H1 (cell line): Measurements from ENCODE around the gene SND1. TPM values are rescaled to one million over a fixed set of nuclear protein-coding genes. Genes with fewer than 3 reads are reported as not detected.

ENCODE experiments used
- ATF2 ChIP-seq: IDR thresholded peaks from 2 replicates; pipeline ENCODE4 v1.6.1; 2012; ENCODE audit warnings: low read length, inconsistent platforms
- CHD1 ChIP-seq: IDR thresholded peaks from 2 replicates; pipeline ENCODE4 v1.6.1; 2012; ENCODE audit warnings: low read depth, low read length, improper control_type of control experiment
- CHD2 ChIP-seq: IDR thresholded peaks from 2 replicates; pipeline ENCODE4 v1.6.1; 2012; ENCODE audit warnings: low read length, improper control_type of control experiment
- PHF8 ChIP-seq: fragments of 200-600 bp; sonication (generic); conservative IDR thresholded peaks from 2 replicates; pipeline ENCODE4 v1.7.1; 2012; ENCODE audit warnings: low read depth, mild to moderate bottlenecking, inconsistent platforms, low read length, moderate library complexity
- RAD21 ChIP-seq, 2 experiments: IDR thresholded peaks in 1 of 2; conservative IDR thresholded peaks in 1 of 2; 2 replicates each; pipeline ENCODE4 v1.6.1; 2011; ENCODE audit warnings: low read depth in 2 of 2, low read length in 2 of 2, improper control_type of control experiment in 1 of 2, inconsistent platforms in 1 of 2, mild to moderate bottlenecking in 1 of 2, moderate library complexity in 1 of 2
- SP1 ChIP-seq: IDR thresholded peaks from 2 replicates; pipeline ENCODE4 v1.6.1; 2011; ENCODE audit warnings: low read depth, low read length
- SP4 ChIP-seq: IDR thresholded peaks from 2 replicates; pipeline ENCODE4 v1.6.1; 2012; ENCODE audit warnings: low read length, inconsistent platforms
- YY1 ChIP-seq: IDR thresholded peaks from 2 replicates; pipeline ENCODE4 v1.6.1; 2011; ENCODE audit warnings: low read depth, mild to moderate bottlenecking, low read length
- polyA plus RNA-seq, 7 experiments: library from polyadenylated mRNA; depleted of rRNA in 3 of 7; stranded (reverse) in 5 of 7; unstranded in 2 of 7; fragments of >200 nt in 5 of 7; fragments of 200-250 nt in 2 of 7; gene quantifications; 1 replicate in 5 of 7; 2 replicates in 1 of 7; 4 replicates in 1 of 7; pipeline versions ENCODE4 v1.2.1 to v1.2.3, GENCODE V29; 2011 to 2013; ENCODE audit warnings: missing spikeins in 2 of 7, mixed read lengths in 2 of 7
- total RNA-seq: library from RNA; stranded (reverse); fragmentation: NEBNext Ultra II Directional; extraction: Animal tissue kit (Norgen Biotek cat#: 25700); gene quantifications from 2 replicates; pipeline ENCODE4 v1.2.1, GENCODE V29; 2021
- TF ChIP-seq, protein P1 (sequence below): fragments of 300-600 bp; sonication (generic); IDR thresholded peaks from 2 replicates; pipeline ENCODE4 v1.7.1; 2012; ENCODE audit warnings: low read length, moderate library complexity, mild to moderate bottlenecking, inconsistent platforms; ENCODE audit not compliant: insufficient replicate concordance

Gene SND1
- total and polyA plus RNA-seq, 2 of the 8 experiments (the other 6 are each of a cell fraction or from before 2014, with no cell fraction given): 122 to 290 TPM

DNA sequence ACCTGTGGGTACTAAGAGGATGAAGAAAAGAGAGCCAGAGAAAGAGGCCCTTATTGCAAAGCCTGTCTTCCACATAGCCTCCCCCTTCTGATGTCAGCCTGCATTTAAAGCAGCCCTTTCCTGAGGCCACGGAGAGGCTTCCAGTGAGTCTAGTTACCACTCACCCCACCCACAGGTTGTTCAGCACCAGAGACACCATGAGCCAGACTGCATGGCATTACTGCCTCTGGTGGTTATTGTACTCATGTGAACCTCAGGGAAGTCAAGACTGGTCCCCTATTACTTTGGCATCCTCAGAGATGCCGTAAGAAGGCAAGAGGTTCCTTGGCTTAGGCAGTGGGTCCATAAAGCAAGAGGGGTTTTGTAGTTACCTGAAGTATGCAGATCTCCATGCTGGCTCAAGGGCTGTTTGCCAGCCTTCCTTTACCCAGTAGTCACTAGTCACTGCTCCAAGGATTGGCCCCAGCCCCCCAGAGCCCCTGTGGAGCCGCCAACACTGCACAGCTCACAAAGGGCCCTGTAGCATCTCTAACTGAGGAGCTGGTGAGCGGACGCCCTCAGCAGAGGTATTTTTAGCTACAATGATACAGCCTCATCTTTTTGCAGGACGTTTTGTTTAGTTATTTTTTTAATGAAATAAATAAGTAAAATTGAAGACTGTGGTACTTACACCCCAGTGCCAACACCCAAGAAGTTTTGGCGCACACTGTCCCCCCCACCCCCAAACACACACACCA lies 358.6 kb downstream of the SND1 start (continued):
- TF ChIP-seq, protein P1, sequence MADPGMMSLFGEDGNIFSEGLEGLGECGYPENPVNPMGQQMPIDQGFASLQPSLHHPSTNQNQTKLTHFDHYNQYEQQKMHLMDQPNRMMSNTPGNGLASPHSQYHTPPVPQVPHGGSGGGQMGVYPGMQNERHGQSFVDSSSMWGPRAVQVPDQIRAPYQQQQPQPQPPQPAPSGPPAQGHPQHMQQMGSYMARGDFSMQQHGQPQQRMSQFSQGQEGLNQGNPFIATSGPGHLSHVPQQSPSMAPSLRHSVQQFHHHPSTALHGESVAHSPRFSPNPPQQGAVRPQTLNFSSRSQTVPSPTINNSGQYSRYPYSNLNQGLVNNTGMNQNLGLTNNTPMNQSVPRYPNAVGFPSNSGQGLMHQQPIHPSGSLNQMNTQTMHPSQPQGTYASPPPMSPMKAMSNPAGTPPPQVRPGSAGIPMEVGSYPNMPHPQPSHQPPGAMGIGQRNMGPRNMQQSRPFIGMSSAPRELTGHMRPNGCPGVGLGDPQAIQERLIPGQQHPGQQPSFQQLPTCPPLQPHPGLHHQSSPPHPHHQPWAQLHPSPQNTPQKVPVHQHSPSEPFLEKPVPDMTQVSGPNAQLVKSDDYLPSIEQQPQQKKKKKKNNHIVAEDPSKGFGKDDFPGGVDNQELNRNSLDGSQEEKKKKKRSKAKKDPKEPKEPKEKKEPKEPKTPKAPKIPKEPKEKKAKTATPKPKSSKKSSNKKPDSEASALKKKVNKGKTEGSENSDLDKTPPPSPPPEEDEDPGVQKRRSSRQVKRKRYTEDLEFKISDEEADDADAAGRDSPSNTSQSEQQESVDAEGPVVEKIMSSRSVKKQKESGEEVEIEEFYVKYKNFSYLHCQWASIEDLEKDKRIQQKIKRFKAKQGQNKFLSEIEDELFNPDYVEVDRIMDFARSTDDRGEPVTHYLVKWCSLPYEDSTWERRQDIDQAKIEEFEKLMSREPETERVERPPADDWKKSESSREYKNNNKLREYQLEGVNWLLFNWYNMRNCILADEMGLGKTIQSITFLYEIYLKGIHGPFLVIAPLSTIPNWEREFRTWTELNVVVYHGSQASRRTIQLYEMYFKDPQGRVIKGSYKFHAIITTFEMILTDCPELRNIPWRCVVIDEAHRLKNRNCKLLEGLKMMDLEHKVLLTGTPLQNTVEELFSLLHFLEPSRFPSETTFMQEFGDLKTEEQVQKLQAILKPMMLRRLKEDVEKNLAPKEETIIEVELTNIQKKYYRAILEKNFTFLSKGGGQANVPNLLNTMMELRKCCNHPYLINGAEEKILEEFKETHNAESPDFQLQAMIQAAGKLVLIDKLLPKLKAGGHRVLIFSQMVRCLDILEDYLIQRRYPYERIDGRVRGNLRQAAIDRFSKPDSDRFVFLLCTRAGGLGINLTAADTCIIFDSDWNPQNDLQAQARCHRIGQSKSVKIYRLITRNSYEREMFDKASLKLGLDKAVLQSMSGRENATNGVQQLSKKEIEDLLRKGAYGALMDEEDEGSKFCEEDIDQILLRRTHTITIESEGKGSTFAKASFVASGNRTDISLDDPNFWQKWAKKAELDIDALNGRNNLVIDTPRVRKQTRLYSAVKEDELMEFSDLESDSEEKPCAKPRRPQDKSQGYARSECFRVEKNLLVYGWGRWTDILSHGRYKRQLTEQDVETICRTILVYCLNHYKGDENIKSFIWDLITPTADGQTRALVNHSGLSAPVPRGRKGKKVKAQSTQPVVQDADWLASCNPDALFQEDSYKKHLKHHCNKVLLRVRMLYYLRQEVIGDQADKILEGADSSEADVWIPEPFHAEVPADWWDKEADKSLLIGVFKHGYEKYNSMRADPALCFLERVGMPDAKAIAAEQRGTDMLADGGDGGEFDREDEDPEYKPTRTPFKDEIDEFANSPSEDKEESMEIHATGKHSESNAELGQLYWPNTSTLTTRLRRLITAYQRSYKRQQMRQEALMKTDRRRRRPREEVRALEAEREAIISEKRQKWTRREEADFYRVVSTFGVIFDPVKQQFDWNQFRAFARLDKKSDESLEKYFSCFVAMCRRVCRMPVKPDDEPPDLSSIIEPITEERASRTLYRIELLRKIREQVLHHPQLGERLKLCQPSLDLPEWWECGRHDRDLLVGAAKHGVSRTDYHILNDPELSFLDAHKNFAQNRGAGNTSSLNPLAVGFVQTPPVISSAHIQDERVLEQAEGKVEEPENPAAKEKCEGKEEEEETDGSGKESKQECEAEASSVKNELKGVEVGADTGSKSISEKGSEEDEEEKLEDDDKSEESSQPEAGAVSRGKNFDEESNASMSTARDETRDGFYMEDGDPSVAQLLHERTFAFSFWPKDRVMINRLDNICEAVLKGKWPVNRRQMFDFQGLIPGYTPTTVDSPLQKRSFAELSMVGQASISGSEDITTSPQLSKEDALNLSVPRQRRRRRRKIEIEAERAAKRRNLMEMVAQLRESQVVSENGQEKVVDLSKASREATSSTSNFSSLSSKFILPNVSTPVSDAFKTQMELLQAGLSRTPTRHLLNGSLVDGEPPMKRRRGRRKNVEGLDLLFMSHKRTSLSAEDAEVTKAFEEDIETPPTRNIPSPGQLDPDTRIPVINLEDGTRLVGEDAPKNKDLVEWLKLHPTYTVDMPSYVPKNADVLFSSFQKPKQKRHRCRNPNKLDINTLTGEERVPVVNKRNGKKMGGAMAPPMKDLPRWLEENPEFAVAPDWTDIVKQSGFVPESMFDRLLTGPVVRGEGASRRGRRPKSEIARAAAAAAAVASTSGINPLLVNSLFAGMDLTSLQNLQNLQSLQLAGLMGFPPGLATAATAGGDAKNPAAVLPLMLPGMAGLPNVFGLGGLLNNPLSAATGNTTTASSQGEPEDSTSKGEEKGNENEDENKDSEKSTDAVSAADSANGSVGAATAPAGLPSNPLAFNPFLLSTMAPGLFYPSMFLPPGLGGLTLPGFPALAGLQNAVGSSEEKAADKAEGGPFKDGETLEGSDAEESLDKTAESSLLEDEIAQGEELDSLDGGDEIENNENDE: no peak
- TF ChIP-seq PHF8: no peak
- TF ChIP-seq CHD2: no peak
- no peak for TF ChIP-seq CHD1
- no peak for TF ChIP-seq ATF2
- TF ChIP-seq YY1: no peak
- TF ChIP-seq RAD21 (IDR thresholded peaks at IDR 0.05 in 1 of 2, conservative IDR thresholded peaks at IDR 0.05 in 1 of 2; ENCODE audit: low read depth in 2 of 2, low read length in 2 of 2): peak; percentile 61 to 65
- no peak for TF ChIP-seq SP1
- TF ChIP-seq SP4: no peak
